Right renal cortex interstitium (tissue), 3 donors: ENCODE measurements around the gene RIMS4. TPM values are rescaled to one million over a fixed set of nuclear protein-coding genes. Genes with fewer than 3 reads are reported as not detected.

ENCODE experiments used
- DNase-seq, 3 donors: peaks; one replicate each; pipeline ENCODE4 v3.0.0-alpha.2; 2013; ENCODE audit warnings: low read depth in 3 of 3, low spot score in 2 of 3
- polyA plus RNA-seq, 3 donors: library from polyadenylated mRNA; unstranded; fragments of 120-200 nt; gene quantifications; one replicate each; pipeline ENCODE4 v1.2.1, GENCODE V29; 2013; ENCODE audit not compliant: insufficient read length in 3 of 3

The RIMS4 gene
- under 1 TPM; 0.53 to 0.69 (median 0.61) TPM for polyA plus RNA-seq

DNA sequence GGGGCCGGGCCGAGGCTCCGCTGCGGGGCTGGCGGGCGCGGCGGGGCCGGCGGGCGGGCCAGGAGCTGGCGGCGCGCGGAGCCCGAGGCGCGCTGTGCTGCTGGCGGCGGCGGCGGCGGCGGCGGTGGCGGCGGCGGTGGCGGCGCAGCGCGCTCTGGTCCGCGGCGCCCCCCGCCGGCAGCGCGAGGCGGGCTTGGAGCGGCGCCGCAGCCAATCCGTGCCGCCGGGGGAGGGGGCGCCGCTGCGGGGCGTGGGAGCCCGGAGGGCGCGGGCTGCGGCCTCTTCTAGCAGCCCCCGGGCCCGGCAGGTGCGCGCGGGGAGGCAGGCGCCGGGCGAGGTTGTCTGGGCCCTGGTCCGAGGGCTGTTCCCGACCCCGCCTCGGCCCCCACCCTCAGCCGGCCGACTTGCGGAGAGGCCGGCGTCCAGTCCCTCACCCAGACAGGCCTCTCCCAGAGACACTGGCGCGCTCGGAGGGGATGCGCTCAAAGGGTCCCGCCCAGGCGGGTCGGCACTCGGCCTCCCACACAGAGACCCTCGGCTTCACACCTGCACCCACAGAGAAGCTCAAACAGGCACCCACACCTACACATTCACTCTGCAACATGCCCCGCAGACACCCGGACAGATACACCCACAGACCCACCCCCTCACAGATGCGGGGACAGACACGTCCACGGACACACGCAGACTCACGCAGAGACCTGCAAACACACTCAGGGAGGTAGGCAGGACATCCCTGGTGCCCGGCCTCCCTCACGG, at the start of gene RIMS4:
Gene RIMS4 (minus strand): TSS at position 156 of the 759 bp plus-strand sequence. CDS start 275 bp downstream, outside the sequence.
- DNase-seq, result no peak

DNA sequence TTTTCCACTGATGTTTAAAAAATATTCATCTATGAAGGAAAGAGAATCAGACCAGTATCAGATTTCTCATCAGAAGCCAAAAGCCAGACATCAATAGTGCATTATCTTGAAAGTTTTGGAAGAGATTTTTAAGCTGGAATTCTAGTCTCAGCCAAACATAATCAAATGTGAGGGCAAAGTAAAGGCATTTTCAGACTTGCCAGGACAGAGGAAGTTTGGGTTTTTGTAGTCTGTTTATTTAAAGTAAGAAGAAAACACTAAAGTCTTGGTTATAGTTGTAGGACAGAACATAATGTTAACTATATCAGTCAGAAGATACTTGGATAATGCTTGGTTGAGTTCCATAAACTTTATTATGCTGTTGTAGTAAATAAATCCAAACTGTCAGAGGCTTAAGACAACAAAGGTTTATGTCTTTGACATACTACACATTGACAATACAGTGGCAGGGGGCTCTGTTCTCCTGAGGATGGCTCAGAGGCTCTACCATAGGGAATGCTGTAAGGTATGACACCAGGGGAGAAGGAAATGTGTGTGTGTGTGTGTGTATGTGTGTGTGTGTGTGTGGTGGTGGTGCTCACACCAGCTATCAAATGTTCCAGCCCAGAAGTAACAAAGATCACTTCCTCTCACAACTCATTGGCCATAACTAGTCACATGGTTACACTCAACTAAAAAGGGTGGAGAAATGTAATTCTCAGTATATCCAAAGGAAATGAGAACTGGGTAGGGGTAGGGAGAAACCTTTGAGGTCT, 48.4 kb upstream of the RIMS4 start:
- DNase-seq, result peak in 2 of 3 donors; percentile 7 to 16

DNA sequence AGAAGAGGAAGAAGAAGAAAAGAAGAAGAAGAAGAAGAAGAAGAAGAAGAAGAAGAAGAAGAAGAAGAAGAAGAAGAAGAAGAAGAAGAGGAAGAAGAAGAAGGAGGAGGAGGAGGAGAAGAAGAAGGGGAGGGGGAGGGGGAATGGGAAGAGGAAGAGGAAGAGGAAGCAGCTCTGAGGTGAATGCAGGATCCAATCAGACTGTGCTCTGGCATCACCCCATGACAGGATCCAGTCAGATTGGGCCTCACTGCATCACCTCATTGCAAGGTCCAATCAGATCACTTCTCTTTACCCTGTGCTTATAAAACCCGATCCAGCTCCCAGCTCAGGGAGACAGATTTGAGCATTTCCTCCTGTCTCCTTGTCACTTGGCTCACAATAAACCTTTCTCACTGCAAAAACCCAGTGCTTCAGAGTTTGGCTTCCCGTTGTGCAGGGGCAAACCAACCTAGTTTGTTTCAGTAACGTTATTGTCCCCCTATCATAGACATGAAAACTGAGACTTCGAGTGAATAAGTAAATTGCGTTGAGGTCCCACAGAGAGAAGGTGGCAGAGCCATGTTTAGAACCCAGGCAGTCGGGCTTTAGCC, 46.6 kb upstream of the RIMS4 start:
- DNase-seq, result no peak

DNA sequence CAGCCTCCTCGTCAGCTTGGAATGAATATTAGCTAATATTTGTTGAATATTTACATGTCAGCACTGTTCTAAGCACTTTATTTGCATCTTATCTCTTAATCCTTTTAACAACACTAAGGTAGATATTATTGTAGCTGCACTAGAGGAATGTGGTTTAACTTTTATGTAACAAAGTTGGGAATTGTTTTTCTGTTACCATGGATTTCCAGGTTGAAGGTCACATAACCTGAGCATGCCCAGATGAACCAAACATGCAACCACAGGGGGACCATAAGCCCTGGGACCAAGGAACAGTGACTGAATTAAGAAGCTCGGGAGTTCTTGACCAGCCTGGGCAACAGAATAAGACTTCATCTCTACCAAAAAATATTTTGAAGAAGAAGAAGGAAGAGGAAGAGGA, 46.1 kb upstream of the RIMS4 start:
- DNase-seq, result no peak

DNA sequence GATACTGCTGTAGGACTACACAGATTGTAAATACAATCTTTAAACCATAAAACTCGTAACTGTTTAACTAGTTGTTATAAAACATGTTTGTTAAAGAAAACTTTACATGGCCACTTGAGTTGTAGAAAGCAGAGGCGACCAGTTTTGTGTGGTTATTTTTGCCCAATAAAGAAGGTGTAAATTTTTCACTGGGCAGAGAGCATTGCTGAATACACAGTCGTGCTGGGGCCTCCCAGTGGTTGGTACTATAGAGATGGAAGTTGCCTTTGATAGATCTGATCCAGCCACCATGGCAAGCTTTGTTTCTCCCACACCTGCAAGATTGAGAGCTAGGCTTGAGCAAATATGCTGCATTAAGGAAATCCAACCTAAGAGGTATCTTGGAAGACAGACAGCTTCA, 41.2 kb upstream of the RIMS4 start:
- DNase-seq, result no peak

DNA sequence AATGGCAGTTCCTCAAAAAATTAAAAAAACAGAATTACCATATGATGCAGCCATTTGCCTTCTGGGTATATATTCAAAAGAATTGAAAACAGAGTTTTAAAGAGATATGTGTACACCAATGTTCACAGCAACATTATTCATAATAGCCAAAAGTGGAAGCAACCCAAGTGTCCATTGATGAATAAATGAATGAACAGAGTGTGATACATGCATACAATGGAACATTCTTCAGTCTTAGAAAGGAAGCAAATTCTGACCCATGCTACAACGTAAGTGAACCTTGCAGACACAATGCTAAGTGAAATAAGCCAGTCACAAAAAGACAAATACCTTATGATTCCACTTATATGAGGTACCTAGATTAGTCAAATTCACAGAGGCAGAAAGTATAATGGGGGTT, 40.5 kb upstream of the RIMS4 start:
- no peak for DNase-seq

DNA sequence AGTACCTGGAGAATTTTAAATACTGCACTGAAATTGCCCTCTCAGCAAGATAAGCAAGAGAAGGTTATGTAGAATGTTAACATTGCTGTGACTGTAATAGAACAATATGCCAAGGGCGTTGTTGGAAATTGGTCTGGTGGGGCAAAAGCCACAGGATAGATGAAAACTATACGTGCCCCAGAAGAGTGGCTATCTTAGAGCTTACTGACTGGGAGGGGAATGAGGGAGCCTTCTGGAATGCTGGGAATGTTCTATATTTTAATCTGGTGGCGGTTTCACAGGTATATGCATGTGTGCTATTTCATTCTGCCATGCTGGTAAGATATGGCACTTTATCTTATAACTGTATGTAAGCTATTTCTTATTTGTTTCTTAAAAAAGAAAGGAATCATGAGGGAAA, 39.9 kb upstream of the RIMS4 start:
- no peak for DNase-seq

DNA sequence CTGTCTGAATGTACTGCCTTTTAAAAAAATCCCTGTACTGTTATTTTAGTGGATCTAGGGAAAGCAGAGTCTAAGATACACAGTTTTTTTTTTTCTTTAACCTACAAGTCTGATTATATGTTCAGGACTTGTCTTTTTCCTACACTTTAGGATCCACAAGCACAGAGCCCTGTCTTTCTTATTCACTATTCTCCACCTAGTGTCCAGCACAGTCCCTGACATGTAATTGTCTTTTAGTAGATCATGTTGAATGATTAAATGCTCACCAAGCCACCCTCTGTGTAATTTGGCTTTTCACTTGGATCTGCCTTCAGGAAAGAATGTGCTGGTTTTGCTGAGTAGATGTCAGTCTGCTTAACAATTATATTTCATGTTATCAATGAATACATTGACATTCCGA, 39.4 kb upstream of the RIMS4 start:
- no peak for DNase-seq

DNA sequence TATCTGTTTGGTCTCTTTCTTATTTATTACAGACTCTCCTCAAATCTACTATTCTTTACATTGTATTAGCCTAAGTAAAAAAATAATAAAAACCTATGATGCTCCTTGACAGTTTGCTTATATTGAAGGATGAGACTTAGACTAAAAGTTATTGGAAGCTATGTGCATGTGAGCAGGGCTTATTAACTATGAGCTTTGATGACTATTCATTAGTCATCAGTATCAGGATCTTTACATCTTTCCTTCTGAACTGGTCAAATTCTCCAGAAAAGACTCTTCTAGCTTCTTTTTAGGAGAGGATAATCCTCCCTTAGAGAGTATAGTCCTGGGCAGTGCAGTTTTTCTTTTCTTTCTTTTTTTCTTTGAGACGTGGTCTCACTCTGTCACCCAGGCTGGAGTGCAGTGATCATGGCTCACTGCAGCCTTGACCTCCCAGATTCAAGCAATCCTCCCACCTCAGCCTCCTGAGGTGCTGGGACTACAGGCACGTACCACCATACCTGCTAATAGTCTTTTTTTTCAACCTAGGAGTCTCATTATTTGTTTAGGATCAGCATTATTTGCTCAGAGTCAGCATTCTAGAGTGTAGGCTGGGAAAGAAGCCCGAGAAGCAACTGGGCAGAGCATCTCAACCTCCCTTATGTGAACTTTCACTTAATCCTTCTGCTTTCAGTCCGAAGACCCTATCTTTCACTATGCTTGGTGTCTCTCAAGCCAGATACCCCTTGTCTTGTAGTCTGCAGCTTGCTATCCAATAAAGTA, 38.1 kb upstream of the RIMS4 start:
- no peak for DNase-seq

DNA sequence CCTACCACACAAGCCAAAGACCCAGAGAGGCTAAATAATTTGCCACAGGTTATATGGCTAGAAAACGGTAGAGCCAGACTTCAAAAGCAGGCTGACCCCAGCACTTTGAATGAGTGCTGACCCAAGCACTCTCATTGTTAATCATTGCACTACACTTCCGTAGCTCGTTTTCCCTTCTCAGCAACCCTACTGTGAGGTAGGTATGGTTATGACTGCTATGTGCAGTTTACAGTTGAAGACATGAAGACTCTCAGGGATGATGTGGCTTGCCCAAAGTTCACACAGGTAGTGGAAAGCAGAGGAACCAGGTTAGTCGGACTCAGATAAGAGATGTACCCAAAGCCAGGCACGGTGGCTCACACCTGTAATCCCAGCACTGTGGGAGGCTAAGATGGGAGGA, 33.5 kb upstream of the RIMS4 start:
- DNase-seq, result no peak

DNA sequence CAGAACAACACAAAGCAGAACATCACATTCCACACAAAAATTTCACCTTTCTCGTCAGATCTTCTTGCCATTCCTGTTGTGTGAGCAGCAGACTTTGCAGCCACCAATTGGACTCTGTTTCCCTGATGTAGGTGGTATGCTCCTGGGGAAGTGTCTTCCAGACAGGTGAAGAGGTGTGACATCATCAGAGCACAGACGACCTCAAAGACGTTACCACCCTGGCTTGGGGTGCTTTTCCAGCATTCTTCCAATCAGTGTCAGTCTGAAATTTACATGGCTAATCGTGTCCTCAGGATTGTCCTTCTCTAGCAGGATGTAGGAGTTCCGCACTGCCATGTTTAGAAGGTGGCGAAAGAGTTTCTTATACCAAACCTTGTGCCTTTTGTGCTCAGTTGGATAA, 31.6 kb upstream of the RIMS4 start:
- DNase-seq, result no peak

DNA sequence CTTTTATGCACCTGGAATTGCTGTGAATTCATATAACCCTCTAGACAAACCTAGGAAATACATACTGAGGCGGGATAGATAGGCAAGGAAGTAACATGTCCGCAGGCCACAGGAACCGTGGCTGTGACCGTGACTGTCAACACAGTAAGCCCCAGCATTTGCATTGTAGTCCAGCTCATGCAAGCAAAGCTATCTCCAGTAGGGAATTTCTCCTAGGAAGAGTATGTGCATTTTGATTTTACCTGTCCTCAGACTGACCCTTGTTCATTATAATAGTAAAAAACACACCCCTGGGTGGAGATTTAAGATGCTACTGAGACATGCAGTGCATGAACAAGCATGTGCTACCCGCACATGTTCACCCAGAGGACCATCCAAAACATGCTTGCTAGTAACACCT, 30.5 kb upstream of the RIMS4 start:
- no peak for DNase-seq

DNA sequence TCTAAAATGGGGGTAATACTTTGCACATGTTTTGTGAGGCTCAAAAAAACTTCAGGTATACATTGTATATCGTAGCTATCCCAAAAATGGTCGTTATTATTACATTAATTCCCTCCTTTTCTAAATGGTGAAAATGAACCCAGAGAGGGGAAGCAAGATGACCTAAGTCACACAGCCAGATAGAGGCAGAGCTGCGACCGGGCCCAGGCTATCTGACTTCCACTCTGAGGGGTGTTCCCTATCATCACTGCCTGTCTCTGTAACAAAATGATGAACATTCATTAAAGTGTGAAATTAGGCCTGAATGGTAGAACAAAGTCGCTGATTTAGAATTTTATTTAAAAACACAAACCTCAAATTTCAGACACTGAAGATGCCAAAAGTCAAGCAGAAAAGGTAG, 29.1 kb upstream of the RIMS4 start:
- DNase-seq, result no peak

DNA sequence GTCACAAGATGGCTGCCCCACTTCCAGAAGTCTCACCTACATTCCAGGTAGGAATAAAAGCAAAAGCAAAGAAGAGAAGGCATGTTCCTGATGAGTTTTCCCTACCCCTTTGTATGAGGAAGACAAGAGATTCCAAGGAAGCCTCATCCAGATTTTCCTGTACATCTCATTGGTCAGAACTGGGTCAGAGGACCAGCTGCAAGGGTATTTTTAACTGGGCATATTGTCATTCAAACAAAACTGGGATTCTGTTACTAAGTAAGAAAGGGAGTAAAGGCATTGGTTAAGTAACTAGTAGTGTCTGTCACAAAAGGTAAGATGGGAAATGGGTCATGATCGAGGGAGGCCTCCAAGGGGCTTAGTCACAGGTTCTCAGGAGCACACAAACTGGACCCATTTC, 28.2 kb upstream of the RIMS4 start:
- no peak for DNase-seq

DNA sequence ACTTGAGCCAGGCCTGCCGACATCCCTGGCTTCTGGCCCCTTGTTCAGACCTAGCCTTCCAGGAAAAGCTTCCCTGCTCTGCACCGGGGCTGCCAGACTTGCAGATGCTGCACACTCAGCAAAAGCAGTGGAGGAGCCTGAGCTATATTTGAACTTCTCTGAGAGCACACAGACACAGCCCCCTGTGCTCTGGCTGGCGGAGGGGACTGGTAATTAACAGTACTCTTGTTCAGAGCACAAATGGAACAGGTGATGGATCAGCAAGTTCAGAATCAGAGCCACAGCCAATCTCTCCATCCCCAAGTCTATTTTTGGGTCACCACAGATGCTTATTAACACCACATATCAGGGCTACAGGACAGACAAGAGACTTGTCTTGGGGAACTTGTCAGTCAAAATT, 27.6 kb upstream of the RIMS4 start:
- DNase-seq, result no peak

DNA sequence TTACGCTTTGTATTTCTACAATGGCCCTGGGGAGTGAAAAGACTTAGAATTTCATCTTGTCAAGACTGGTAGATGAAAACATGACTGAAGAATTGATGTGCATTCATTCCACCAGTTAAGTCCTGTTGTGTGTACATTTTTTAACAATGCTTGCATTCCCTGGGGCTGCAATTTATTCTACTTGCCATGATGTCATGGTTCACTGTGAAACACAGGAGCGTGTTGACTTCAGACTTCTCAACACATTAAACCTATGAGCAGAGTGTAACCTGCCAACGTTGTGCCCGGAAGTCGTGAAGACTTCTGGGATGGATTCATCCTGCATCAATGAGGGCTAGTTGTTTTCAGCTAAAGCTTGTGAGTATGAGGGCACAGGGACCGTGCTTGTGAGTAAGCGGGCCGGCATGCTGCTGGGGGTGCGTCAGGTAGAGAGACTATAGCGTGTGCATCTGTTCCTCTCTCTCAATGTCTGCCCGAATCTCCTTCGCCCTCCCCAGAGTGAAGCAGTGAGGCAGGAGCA, 26.3 kb upstream of the RIMS4 start:
- DNase-seq, result no peak

DNA sequence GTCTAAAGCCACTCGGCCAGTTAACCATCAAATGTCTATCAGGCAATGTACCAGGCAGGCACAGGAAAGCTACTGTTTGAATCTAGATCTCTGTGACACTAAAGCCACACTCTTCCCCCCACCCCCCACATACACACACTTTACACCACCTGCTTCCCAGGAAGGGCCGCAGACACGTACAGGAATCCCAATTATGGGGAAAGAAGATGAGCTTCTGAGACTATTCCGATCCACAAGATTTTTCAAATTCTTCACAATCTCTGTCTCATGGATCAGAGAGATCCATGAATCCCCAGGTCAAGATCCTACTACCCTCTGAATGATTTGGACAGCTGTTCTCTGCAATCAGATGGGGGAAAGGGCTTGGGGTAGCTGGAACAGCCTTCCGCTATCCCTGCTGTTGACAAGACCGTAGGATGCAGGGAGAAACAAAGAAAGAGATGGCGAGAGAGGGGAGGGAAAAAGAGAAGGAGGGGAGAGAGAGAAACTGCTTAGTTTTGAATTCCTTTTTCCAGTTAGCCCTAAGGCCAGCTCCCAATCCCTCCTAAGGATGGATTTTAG, 25.4 kb upstream of the RIMS4 start:
- DNase-seq, result no peak

DNA sequence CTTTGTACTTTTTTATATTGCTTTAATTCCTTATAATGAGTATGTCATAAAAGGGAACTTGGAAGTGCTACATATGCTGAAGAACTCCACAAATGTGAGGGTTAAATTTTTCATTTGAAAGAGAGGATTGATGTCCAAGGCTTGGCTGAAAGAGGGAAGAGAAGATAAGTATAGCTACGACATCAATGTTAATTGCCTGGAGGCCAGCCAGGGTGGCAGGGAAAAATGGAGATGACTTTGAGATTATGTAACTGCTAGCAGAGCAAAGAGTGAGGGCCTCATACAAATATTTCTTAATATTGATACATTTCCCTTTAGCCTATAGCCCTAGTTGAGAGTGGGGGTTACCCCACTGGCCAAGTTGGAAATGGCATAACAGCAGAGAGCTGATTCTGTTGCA, 24.8 kb upstream of the RIMS4 start:
- DNase-seq, result no peak

DNA sequence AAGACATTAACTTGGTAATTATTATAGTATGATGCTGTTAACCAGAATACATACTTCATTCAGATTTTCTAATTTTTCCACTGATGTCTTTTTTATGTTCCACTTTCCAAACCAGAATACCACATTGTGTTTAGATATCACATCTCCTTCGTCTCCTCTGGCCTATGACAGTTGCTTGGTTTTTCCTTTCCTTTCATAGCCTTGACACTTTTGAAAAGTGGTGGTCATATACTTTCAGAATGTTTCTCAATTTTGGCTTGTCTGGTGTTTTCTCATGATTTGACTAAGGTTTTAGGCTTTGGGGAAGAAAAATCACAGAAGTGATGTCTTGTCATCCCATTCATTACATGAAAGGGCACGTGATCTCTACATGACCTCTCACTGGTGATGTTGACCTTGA, 24.3 kb upstream of the RIMS4 start:
- no peak for DNase-seq

DNA sequence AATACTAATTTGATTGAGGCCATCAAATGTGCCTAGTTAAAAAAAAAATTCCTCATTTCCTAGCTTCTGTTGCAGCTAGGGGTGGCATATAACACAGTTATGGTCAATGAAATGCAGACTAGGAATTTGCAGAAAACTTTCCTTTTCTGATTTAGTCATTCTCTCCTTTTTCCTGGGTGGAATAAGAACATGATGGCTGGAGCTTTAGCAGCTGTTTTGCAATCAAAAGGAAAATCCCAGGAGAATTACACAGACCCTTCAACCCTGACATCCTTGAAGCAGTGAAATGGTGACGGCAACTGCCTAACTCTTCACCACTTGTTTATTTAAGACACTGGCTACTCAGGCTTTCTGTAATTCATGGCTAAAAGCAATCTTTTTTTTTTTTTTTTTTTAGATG, 23.1 kb upstream of the RIMS4 start:
- DNase-seq, result no peak

DNA sequence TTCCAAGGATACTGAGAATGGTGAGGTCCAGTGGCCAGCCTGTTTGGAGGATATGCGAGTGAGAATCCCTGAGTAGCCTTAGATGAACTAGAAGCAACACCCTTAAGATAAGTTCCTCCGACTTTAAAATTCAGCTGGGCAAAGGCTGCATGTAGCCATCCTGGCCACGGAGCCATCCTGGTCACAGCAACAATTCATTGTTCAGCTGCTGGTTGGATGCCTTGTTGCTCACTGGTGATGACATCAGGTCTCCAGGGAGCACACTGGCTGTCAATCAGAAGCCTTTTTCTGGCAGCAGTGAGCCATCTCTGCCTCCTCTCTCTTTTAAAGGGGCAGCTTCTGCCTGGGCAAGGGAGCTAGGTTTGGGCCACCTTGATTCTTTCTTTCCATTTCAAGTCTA, 22.4 kb upstream of the RIMS4 start:
- DNase-seq, result no peak
